A673 (cell line): ENCODE data around the gene INAVA. TPM values are rescaled to one million over a fixed set of nuclear protein-coding genes. Genes with fewer than 3 reads are reported as not detected.
A peak's percentile ranks its signal among the peaks of the same experiment; 100 is the strongest.

ENCODE experiments used
- BruUV-seq: library from RNA; stranded (reverse); fragments of 400-500 nt; replicated peaks from 2 replicates; lab custom pipeline; 2021; lab: Mats Ljungman, UMichigan
- CTCF ChIA-PET: fragments of 300-600 bp; sonication (Branson Sonifier 250); formaldehyde crosslinking; loops from one replicate; lab custom pipeline; 2022; ENCODE audit warnings: antibody characterized with exemption; lab: Charles Lee
- POLR2A ChIA-PET: fragments of 300-600 bp; sonication (Branson Sonifier 250); formaldehyde crosslinking; loops from one replicate; lab custom pipeline; 2022; ENCODE audit warnings: antibody characterized with exemption; ENCODE audit not compliant: low non-redundant PET; lab: Charles Lee
- DNase-seq: peaks from one replicate; pipeline ENCODE4 v3.0.0-alpha.2; 2015; ENCODE audit warnings: low spot score
- H3K27ac ChIP-seq: fragments of 200-600 bp; sonication (generic); 2 replicates; pipeline ENCODE4 v1.5.1; 2016; ENCODE audit warnings: mixed run types, low read depth, mild to moderate bottlenecking, mixed read lengths, antibody characterized with exemption, low read length; ENCODE audit not compliant: poor library complexity, severe bottlenecking
- H3K27me3 ChIP-seq: fragments of 200-600 bp; sonication (generic); replicated peaks from 2 replicates; pipeline ENCODE4 v1.6.1; 2017; ENCODE audit warnings: mixed run types, low read depth, mild to moderate bottlenecking, mixed read lengths, antibody characterized with exemption, low read length; ENCODE audit not compliant: insufficient read depth, poor library complexity
- H3K36me3 ChIP-seq: fragments of 200-600 bp; sonication (generic); 2 replicates; pipeline ENCODE4 v1.6.1; 2016; ENCODE audit warnings: mixed run types, mild to moderate bottlenecking, mixed read lengths, antibody characterized with exemption, low read length; ENCODE audit not compliant: insufficient read depth, poor library complexity, severe bottlenecking
- H3K4me1 ChIP-seq: fragments of 200-600 bp; sonication (generic); 2 replicates; pipeline ENCODE4 v1.6.1; 2017; ENCODE audit warnings: mixed run types, mild to moderate bottlenecking, mixed read lengths, antibody characterized with exemption, low read length; ENCODE audit not compliant: insufficient read depth, poor library complexity, severe bottlenecking
- H3K4me3 ChIP-seq: fragments of 200-600 bp; sonication (generic); 2 replicates; pipeline ENCODE4 v1.5.1; 2016; ENCODE audit warnings: low read depth, mixed run types, mild to moderate bottlenecking, mixed read lengths, low read length; ENCODE audit not compliant: poor library complexity, severe bottlenecking
- H3K9me3 ChIP-seq: fragments of 200-600 bp; sonication (generic); 2 replicates; pipeline ENCODE4 v1.6.1; 2016; ENCODE audit warnings: mixed run types, low read depth, mild to moderate bottlenecking, mixed read lengths, antibody characterized with exemption, low read length; ENCODE audit not compliant: poor library complexity, severe bottlenecking
- EZH2 ChIP-seq: fragments of 200-600 bp; sonication (generic); IDR thresholded peaks from 2 replicates; pipeline ENCODE4 v1.6.1; 2017; ENCODE audit warnings: borderline replicate concordance, low read depth, mild to moderate bottlenecking, mixed read lengths, antibody characterized with exemption, low read length; ENCODE audit not compliant: poor library complexity, severe bottlenecking
- intact Hi-C: fragments of 100-400 bp; cut with micrococcal nuclease; formaldehyde crosslinking; loops from one replicate; pipeline ENCODE4 v1.10.0; 2022; ENCODE audit not compliant: unreplicated experiment
- total RNA-seq: library from RNA; stranded (reverse); gene quantifications from 2 replicates; pipeline ENCODE4 v1.2.3, GENCODE V29; 2021
- TF ChIP-seq, protein P1 (sequence below): fragments of 300-800, 200-600 bp; sonication (generic); conservative IDR thresholded peaks from 2 replicates; pipeline ENCODE4 v1.5.1; 2017; ENCODE audit warnings: low read depth, mild to moderate bottlenecking, antibody characterized with exemption, low read length, moderate library complexity, mixed read lengths

Gene INAVA
- total RNA-seq, 1 experiment from 2014 or later, result 0.45 TPM

DNA sequence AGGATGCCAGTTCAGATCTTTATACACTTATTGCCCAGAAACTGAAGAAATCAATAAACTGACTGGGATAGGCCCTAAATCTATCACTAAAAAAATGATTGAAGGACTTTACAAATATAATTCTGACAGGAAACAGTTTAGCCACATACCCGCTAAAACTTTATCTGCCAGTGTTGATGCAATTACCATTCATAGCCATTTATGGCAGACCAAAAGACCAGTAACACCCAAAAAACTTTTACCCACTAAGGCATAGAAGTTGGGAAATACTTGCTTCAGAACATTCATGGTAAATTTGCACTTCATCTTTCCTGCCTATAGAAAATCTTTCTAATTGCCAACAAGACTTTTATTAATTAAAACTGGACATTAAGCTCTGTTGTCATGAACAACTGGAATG lies 36.9 kb upstream of the INAVA start:
- intact Hi-C loops, result no loop called here
- ChIA-PET POLR2A (no interaction called here), CTCF (no interaction called here)
- BruUV-seq, result TSS peak; percentile 39
- no peaks in the 10 kb centered on the region for H3K4me1 ChIP-seq
- H3K27ac ChIP-seq, result no peak overlapping the region
- H3K27me3 ChIP-seq, result no peaks in the 10 kb centered on the region
- TF ChIP-seq, protein P1, sequence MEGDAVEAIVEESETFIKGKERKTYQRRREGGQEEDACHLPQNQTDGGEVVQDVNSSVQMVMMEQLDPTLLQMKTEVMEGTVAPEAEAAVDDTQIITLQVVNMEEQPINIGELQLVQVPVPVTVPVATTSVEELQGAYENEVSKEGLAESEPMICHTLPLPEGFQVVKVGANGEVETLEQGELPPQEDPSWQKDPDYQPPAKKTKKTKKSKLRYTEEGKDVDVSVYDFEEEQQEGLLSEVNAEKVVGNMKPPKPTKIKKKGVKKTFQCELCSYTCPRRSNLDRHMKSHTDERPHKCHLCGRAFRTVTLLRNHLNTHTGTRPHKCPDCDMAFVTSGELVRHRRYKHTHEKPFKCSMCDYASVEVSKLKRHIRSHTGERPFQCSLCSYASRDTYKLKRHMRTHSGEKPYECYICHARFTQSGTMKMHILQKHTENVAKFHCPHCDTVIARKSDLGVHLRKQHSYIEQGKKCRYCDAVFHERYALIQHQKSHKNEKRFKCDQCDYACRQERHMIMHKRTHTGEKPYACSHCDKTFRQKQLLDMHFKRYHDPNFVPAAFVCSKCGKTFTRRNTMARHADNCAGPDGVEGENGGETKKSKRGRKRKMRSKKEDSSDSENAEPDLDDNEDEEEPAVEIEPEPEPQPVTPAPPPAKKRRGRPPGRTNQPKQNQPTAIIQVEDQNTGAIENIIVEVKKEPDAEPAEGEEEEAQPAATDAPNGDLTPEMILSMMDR, result no peak
- no peak for TF ChIP-seq EZH2
- no peaks in the 10 kb centered on the region for H3K9me3 ChIP-seq
- H3K4me3 ChIP-seq, result no peak overlapping the region
- H3K36me3 ChIP-seq, result peaks cover 33% of the 10 kb centered on the region
- DNase-seq, result no peak

DNA sequence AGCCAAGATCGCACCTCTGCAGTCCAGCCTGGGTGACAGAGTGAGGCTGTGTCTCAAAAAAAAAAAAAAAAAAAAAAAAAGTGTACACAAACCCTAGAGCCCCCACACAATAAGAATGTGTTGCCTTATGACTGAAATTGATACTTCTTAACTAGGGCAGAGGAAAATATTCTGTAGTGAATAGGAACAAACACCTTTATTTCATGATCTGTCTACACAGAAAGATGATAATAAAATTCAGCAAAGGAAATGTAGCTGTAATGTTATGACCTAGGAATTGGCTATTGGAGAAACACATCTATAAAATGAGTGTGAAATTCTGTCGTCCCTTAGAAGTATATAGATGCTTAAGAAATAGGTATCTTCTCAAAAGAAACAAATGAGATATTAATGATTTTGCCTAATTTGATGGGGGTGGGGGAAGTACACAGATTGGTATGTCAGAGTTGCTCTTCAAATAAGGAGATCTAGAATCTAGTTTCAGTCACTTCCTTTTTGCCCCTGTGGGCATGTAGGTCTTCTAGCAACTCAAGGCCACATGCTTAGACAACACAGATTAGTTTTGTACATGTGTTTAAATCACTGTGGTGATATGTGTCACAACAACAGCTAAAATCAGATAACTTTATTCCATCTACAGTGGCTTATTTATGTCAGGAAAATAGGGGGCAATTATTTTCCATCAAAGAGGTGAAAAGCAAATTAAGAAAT lies 32.6 kb upstream of the INAVA start:
- no peaks in the 10 kb centered on the region for H3K9me3 ChIP-seq
- H3K36me3 ChIP-seq, result peaks cover 2% of the 10 kb centered on the region
- no TSS peak for BruUV-seq
- TF ChIP-seq EZH2, result no peak
- TF ChIP-seq, protein P1, result no peak
- ChIA-PET CTCF (interaction anchor here (0.7 kb wide), 1 partner anchor 1589 kb away, joined by 9 read pairs; no protein-coding TSS in a partner anchor), POLR2A (no interaction called here)
- H3K4me3 ChIP-seq, result no peak overlapping the region
- no peaks in the 10 kb centered on the region for H3K27me3 ChIP-seq
- no peaks in the 10 kb centered on the region for H3K4me1 ChIP-seq
- no peak overlapping the region for H3K27ac ChIP-seq
- intact Hi-C loops, result no loop called here
- DNase-seq, result no peak

DNA sequence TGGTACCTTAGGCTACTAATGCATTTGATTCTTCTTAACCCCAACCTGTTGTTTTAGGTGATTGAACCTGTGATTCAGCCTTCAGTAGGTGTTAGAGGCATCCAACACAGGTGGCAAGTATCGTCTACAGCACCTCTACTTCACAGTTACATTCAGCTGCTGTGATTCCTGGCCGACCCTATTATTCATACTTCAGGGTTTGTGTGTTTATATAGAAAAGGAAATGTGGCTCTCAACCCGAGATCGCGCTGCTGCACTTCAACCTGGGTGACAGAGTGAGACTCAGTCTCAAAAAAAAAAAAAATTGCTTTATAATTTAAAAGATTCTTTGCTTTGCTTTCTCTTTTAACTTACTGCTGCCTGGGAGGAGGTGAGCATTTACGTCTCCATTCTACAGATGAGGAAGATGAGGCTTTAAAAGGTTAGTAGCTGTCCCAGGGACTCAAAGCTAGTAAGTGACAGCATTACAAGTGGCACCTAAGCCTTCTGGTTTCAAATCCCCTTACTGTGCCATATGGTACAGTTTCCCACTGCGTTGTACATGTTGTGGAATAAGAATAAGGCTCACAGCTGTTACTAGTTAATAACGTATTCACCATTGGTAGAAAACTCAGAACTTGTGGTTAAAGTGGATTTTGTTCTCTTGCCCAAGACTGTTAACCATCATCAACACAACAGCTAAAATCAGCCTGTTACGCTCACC lies 31.8 kb upstream of the INAVA start:
- Histone ChIP-seq H3K27me3 (no peaks in the 10 kb centered on the region), H3K36me3 (no peaks in the 10 kb centered on the region), H3K4me1 (no peaks in the 10 kb centered on the region), H3K27ac (no peak overlapping the region), H3K4me3 (no peak overlapping the region), H3K9me3 (no peaks in the 10 kb centered on the region)
- intact Hi-C loops, result no loop called here
- TF ChIP-seq EZH2, result no peak
- TF ChIP-seq, protein P1, result no peak
- POLR2A ChIA-PET, result no interaction called here
- no peak for DNase-seq
- no TSS peak for BruUV-seq
- CTCF ChIA-PET, result no interaction called here
